Testis (tissue), 3 donors: ENCODE measurements around the gene MTERF4. TPM values are rescaled to one million over a fixed set of nuclear protein-coding genes. Genes with fewer than 3 reads are reported as not detected.

ENCODE experiments used
- DNase-seq: peaks from one replicate; pipeline ENCODE4 v3.0.0-alpha.2; 2019
- H3K27ac ChIP-seq, 2 donors: fragments of 200-600 bp; sonication (generic); one replicate each; pipeline ENCODE4 v1.5.1; 2019
- H3K27me3 ChIP-seq: fragments of 200-600 bp; sonication (generic); one replicate; pipeline ENCODE4 v1.5.1; 2019
- H3K36me3 ChIP-seq: fragments of 200-600 bp; sonication (generic); one replicate; pipeline ENCODE4 v1.5.1; 2017; ENCODE audit warnings: low read depth; ENCODE audit errors: missing control alignments
- H3K4me1 ChIP-seq: fragments of 200-600 bp; sonication (generic); one replicate; pipeline ENCODE4 v1.5.1; 2019
- H3K4me3 ChIP-seq, 2 donors: fragments of 200-600 bp; sonication (generic); one replicate each; pipeline ENCODE4 v1.5.1; 2017 to 2019
- H3K9me3 ChIP-seq: fragments of 200-600 bp; sonication (generic); one replicate; pipeline ENCODE4 v1.5.1; 2017
- POLR2A ChIP-seq: fragments of 450-650 bp; IDR thresholded peaks from one replicate; pipeline ENCODE4 v1.6.1; 2017; ENCODE audit warnings: antibody characterized with exemption, mild to moderate bottlenecking, moderate library complexity
- WGBS, 2 donors: methylation state at CpG; one replicate each; pipeline ENCODE4 v1.1.5; 2018; 5-methylcytosine and 5-hydroxymethylcytosine counted together
- intact Hi-C: fragments of 100-400 bp; cut with DNase I; formaldehyde crosslinking; loops from one replicate; pipeline ENCODE4 v1.15.1; 2023; ENCODE audit warnings: low total_unique reads
- polyA plus RNA-seq: library from polyadenylated mRNA; stranded (reverse); fragments of 350-450 nt; fragmentation: Illumina TruSeq; extraction: RNeasy Lipid Tissue Mini Kit (QIAGEN cat#74804); gene quantifications from one replicate; pipeline ENCODE4 v1.2.3, GENCODE V29; 2014; ENCODE audit warnings: low read depth, low replicate concordance; ENCODE audit not compliant: insufficient read depth
- total RNA-seq, 2 donors: library from RNA; depleted of rRNA; stranded (reverse); fragments of >200 nt; gene quantifications; one replicate each; pipeline ENCODE4 v1.2.3, GENCODE V29; 2016
- TF ChIP-seq, protein P1 (sequence below), 3 experiments: fragments of 450-650 bp in 2 of 3; fragments of 200-600 bp in 1 of 3; sonication (generic) in 1 of 3; IDR thresholded peaks; one replicate each; pipeline ENCODE4 v1.5.1; 2016 to 2019; ENCODE audit warnings: antibody characterized with exemption in 3 of 3, mild to moderate bottlenecking in 2 of 3, moderate library complexity in 1 of 3

The MTERF4 gene
- total and polyA plus RNA-seq, 3 donors from 2014 or later, result 26.4 to 40.6 (median 37.3) TPM

DNA sequence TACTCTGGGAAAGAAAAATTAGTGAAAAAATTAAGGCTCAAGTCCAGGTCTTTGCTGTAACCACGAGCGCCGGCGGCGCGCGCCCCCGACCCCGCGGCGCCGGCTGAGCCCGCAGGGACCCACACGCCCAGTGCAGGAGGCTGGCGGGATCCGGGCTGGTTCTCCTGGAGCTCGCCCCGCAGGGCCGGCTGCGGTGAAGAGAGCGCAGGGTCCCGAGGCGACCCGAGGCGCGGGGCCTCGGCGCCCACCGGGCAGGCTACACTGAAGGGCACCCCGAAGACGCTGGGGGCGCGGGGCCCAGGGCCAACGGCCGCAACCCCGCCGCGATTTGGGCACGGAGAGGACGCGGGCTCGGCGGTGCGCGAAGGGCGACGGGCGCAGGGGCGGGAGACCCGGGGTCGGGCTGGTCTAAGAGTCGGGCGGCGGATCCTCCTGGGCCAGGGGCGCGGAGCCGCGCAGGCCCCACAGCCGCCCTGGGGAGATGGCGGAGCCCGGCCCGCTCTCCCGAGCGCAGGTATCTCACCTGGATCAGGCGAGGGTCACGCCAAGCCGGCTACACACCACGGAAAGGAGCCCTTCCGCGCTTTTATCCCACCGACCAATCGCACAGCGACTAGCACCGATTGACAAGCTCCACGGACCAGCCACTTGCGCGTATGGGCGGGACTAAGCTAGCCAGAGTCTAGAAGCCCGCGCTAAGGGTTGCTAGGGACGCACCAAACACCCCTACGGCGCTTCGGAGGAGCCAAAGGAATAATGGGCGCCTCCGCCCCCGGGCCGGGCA lies 47.0 kb upstream of the MTERF4 start, which contains the start of gene PASK:
Gene PASK, minus strand, starts transcription at position 582 of the 784 bp plus-strand sequence. CDS start 6,440 bp downstream, outside the sequence.
- DNase-seq, result peak; percentile 99
- WGBS, 2 donors, result 0 to 1% methylated on average over 23 to 67 of the region's 88 CpGs
- TF ChIP-seq, protein P1, sequence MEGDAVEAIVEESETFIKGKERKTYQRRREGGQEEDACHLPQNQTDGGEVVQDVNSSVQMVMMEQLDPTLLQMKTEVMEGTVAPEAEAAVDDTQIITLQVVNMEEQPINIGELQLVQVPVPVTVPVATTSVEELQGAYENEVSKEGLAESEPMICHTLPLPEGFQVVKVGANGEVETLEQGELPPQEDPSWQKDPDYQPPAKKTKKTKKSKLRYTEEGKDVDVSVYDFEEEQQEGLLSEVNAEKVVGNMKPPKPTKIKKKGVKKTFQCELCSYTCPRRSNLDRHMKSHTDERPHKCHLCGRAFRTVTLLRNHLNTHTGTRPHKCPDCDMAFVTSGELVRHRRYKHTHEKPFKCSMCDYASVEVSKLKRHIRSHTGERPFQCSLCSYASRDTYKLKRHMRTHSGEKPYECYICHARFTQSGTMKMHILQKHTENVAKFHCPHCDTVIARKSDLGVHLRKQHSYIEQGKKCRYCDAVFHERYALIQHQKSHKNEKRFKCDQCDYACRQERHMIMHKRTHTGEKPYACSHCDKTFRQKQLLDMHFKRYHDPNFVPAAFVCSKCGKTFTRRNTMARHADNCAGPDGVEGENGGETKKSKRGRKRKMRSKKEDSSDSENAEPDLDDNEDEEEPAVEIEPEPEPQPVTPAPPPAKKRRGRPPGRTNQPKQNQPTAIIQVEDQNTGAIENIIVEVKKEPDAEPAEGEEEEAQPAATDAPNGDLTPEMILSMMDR (IDR thresholded peaks at IDR 0.05), result no peak
- TF ChIP-seq POLR2A, result no peak
- H3K4me3 ChIP-seq, result peak within 1 kb of the TSS; percentile 87 to 91
- no peaks in the 10 kb centered on the region for H3K9me3 ChIP-seq
- H3K27ac ChIP-seq, result peak within 1 kb of the TSS in 1 of 2 donors; percentile 64
- H3K4me1 ChIP-seq, result peaks cover 7% of the 10 kb centered on the region
- intact Hi-C loops, result no loop called here
- H3K27me3 ChIP-seq, result no peaks in the 10 kb centered on the region
- H3K36me3 ChIP-seq, result no peaks in the 10 kb centered on the region

DNA sequence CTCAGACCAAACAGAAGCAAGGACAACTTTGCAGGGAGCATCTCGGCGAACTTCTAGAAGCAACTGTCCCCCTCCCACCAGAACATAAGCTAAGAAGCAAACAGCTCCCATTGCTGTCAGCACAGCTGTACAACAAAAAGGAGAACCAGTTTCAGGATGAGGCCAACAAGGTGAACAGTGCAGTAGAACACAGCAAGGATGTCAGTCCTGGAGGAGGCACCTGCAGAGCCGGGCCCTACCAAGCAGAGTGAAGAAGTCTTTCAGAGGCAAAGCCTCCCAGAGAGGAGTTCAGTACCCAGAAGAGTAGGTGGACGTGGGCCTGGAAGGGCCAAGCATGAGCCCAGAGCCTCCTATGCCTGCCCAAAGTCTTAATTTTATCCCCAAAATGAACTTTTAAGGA lies 46.2 kb upstream of the MTERF4 start:
- intact Hi-C loops, result no loop called here
- 62 to 73% methylated on average over 3 to 4 of the region's 4 CpGs for WGBS, 2 donors
- DNase-seq, result no peak

DNA sequence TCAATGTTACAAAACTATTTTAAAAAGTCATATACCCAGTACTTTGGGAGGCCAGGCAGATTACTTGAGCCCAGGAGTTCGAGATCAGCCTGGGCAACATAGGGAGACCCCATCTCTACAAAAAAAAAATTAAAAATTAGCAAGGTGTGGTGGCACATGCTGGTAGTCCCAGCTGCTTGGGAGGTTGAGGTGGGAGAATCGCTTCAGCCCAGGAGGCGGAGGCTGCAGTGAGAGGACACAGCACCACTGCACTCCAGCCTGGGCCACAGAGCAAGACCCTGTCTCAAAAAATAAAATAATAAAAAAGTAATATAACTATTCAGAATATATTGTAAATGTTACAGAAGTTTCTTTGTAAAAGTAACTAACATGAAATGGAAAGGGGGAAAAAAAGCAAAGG lies 45.2 kb upstream of the MTERF4 start:
- Histone ChIP-seq H3K4me1 (peaks cover 7% of the 10 kb centered on the region), H3K36me3 (no peaks in the 10 kb centered on the region), H3K27ac (no peak overlapping the region), H3K27me3 (no peaks in the 10 kb centered on the region), H3K9me3 (no peaks in the 10 kb centered on the region), H3K4me3 (no peak overlapping the region)
- no peak for TF ChIP-seq POLR2A
- TF ChIP-seq, protein P1 (IDR thresholded peaks at IDR 0.05), result no peak
- intact Hi-C loops, result no loop called here
- 88 to 90% methylated on average over 3 of the region's 3 CpGs for WGBS, 2 donors
- no peak for DNase-seq

More for the DNA sequence above, 46.2 kb upstream of the MTERF4 start:
- TF ChIP-seq POLR2A, result no peak
- TF ChIP-seq, protein P1 (IDR thresholded peaks at IDR 0.05), result no peak
- Histone ChIP-seq H3K4me3 (peak overlapping the region; percentile 87 to 91), H3K4me1 (peaks cover 7% of the 10 kb centered on the region), H3K36me3 (no peaks in the 10 kb centered on the region), H3K9me3 (no peaks in the 10 kb centered on the region), H3K27ac (no peak overlapping the region), H3K27me3 (no peaks in the 10 kb centered on the region)

DNA sequence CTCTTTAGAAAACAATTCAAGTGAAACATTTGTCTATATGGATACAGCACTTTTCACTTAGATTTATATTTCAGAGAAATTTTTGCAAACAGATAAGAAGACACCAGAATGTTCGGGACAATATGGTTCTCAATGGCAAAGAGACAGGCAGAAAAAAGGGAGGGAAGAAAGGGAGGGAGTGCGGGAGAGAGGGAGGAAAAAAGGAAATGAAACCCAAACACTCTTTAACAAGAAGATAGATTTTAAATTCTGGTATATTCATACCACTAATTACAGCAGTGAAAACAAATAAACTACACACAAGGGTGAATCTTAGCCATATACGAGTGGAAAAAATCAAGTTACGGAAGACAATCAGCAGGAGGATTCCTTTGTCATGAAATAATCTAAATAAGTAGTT lies 44.2 kb upstream of the MTERF4 start:
- Histone ChIP-seq H3K9me3 (no peaks in the 10 kb centered on the region), H3K4me3 (no peak overlapping the region), H3K4me1 (peaks cover 4% of the 10 kb centered on the region), H3K27me3 (no peaks in the 10 kb centered on the region), H3K36me3 (no peaks in the 10 kb centered on the region), H3K27ac (no peak overlapping the region)
- TF ChIP-seq POLR2A, result no peak
- intact Hi-C loops, result no loop called here
- no peak for DNase-seq
- WGBS, 2 donors, result 86 to 88% methylated on average over 4 of the region's 4 CpGs

DNA sequence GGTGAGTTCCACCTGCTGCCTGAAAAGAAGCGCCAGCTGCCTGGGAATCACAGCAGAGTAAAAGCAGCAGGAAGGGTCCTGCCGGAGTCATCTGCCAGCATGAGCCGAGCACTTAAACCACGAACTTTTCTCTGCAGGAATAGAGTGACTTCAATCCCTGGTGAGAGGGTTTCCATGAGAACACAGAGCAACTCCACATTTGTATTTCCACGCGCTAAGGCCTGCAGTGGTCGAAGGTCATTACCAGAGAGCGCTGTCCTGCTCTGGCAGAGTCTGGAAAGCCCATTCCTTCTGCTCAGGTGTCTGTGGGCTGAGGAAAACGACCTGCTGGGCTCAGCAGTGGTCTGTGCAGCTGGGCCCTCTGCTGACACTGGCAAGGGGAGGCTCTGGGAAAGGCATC lies 40.5 kb upstream of the MTERF4 start:
- Histone ChIP-seq H3K4me3 (no peak overlapping the region), H3K4me1 (peaks cover under 1% of the 10 kb centered on the region), H3K27ac (no peak overlapping the region), H3K27me3 (no peaks in the 10 kb centered on the region), H3K9me3 (no peaks in the 10 kb centered on the region), H3K36me3 (no peaks in the 10 kb centered on the region)
- intact Hi-C loops, result no loop called here
- no peak for DNase-seq
- whole genome bisulfite sequencing, 2 donors, result 94 to 100% methylated on average over 4 to 9 of the region's 9 CpGs
- TF ChIP-seq, protein P1 (IDR thresholded peaks at IDR 0.05), result no peak
